Neural cell (in vitro differentiated cells): Measurements from ENCODE around the gene TRPM2.

Experiments
- CTCF ChIP-seq: fragments of 450-650 bp; IDR thresholded peaks from 2 replicates; pipeline ENCODE4 v1.5.1; 2014; ENCODE audit warnings: antibody characterized with exemption, mild to moderate bottlenecking, moderate library complexity; ENCODE audit not compliant: poor library complexity, severe bottlenecking
- EP300 ChIP-seq: fragments of 450-650 bp; conservative IDR thresholded peaks from 2 replicates; pipeline ENCODE4 v1.6.1; 2014; ENCODE audit warnings: antibody characterized with exemption, mild to moderate bottlenecking, moderate library complexity; ENCODE audit not compliant: poor library complexity, severe bottlenecking
- EZH2 ChIP-seq: fragments of 200-600, 300-800 bp; shearing (Covaris generic), sonication (generic); IDR thresholded peaks from 2 replicates; pipeline ENCODE4 v1.6.1; 2014; ENCODE audit warnings: antibody characterized with exemption, low read length, borderline replicate concordance, mild to moderate bottlenecking; ENCODE audit not compliant: insufficient read depth, poor library complexity, severe bottlenecking
- POLR2AphosphoS5 ChIP-seq: IDR thresholded peaks from 2 replicates; pipeline ENCODE4 v1.6.1; 2012
- RAD21 ChIP-seq: fragments of 450-650 bp; conservative IDR thresholded peaks from 2 replicates; pipeline ENCODE4 v1.6.1; 2014; ENCODE audit warnings: antibody characterized with exemption, mild to moderate bottlenecking, moderate library complexity
- REST ChIP-seq: IDR thresholded peaks from 2 replicates; pipeline ENCODE4 v1.6.1; 2012; ENCODE audit warnings: borderline replicate concordance
- TAF1 ChIP-seq: IDR thresholded peaks from 2 replicates; pipeline ENCODE4 v1.6.1; 2012; ENCODE audit warnings: low read depth

- TF ChIP-seq TAF1 (no peak), EZH2 (no peak), CTCF (no peak), EP300 (no peak), POLR2AphosphoS5 (no peak), RAD21 (no peak), REST (no peak)
Measured at GRCh38 chr21:44428281-44428960, 75.0 kb downstream of the TRPM2 start.
